ENCODE results near the gene CA14.
"Not testable (repeated sequence)": the region's sequence is repeated elsewhere in the genome, so short reads cannot be mapped to it uniquely, and the experiment has no call there.

Gene CA14

DNA sequence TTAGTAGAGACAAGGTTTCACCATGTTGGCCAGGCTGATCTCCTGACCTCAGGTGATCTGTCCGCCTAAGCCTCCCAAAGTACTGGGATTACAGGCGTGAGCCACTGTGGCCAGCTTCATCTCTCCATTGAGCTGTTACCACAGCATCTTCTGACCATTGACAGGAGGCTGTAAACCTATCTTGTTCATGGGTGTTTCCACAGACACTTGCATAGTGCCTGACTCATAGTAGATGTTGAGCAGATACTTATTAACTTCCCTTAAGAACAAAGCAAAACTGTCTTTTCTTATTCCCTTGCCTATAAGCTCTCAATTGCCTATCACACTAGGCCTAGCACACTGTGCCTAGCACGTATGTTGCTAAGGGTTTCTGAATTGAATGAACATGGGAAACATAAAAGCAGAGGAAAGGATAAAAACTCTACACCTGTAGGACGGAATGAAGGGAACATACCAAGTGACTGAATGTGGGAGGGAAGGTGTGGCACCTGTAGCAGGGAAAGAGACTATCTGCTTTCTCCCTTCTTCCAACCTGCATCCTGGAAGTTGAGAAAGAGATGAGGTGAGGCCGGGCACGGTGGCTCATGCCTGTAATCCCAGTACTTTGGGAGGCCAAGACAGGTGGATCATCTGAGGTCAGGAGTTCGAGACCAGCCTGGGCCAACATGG lies 13.9 kb downstream of the CA14 start:
- in situ Hi-C loops (cut with MboI; ENCODE audit: low pct_unique_long_range_greater_than_20kb, low sequenced_read_pairs), result no loop called here

GRCh38 chr1:150273311-150273710 lies 15.7 kb downstream of the CA14 start:
- in situ Hi-C loops (cut with MboI; ENCODE audit: low pct_unique_long_range_greater_than_20kb, low sequenced_read_pairs), result no loop called here

More for the DNA sequence above, 13.9 kb downstream of the CA14 start:
- DNase-seq, result no peak

DNA sequence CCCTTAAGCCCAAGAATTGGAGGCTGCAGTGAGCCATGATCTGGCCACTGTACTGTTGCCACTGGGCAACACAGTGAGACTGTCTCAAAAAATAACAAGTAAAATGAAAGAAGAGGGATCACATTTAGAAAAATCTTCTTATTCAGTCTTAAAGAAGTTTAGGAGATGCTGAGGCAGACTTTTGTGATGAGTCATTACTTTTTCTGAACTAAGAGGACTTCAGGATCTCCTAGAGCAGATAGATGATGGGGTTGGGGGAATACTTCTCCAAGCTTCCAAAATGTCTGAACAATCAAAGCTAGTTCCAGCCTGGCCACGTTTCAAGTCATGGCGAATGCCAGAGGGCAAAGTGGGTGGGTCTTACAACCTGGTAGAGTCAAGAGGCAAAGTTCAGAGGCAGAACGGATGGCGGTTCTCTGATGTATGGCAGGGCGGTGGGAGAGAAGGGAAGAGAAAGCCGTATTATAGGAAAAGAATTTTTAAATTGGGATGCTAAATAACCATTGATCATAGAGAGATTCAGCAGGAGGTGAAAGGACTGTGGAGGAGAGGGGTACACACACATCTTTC lies 22.6 kb downstream of the CA14 start:
- in situ Hi-C loops (cut with MboI; ENCODE audit: low pct_unique_long_range_greater_than_20kb, low sequenced_read_pairs), result no loop called here
- no peak for DNase-seq

More at GRCh38 chr1:150273311-150273710, 15.7 kb downstream of the CA14 start:
- DNase-seq, result no peak

DNA sequence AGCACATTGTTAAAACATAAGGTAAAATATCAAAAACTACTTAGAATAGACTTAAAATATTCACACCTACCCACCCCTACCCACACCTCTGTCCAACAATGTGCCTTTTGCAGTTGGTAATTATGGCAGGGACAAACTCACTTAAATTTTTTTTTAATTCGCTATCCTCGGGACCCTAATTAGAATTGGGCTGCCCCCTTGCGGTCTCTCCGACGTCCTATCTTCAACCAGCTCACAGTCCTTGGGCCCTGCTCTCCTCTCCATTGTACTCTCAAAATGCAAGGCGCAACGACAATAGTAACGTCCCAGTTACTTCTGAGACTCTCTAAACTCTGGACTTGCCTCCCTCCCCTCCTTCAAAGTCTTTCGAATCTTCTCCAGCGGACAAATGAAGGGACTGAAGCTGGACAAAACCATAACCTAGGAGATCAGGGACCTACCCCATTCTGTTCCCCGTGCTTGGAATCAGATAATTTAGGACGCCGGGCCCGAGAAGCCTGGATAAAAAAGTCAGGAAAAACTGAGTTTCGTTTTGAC lies 23.7 kb downstream of the CA14 start:
- DNase-seq, result peak; percentile 75
- in situ Hi-C loops (cut with MboI; ENCODE audit: low pct_unique_long_range_greater_than_20kb, low sequenced_read_pairs), result no loop called here

DNA sequence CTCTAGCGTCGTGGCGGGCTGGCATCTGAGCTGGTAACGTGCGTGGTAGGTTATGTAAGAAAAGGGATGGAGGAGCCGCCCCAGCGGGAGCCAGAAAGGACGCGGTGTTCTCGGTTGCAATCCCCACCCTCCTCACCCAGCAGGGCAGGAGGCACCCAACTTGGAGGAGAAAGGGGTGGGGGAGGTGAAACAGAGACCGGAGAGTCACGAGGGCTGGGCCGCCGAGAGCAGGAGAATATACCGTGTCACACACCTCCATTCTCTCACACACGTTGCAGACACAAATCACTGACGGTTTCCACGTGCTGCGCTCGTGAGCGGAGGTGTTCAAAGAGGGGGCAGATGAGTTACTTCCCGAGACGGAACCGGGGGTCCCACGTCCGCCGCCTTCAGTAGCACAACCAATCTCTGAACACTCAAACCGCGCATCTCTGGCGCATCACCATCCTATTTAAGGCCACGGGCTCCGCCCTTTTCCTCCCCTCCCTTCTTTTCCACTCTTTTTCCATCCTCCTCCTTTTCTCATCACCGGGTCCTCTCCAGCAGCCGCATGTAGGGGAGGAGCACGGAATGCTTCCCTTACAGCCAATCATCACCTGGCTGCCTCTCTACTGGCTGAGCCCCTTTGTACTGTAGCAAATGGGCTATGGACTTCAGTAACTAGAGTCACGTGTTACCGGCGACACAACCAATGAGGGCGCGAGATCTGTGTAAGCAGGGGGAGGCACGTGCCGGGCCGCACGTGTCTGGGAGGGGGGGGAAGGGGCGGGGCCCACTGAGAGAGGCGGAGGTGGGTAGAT lies 24.4 kb downstream of the CA14 start, which contains the start of gene CIART:
Gene CIART (plus strand): TSS at position 797 of the 800 bp plus-strand sequence. CDS start 714 bp downstream, outside the sequence.
- in situ Hi-C loops (cut with MboI; ENCODE audit: low pct_unique_long_range_greater_than_20kb, low sequenced_read_pairs), result no loop called here
- no peak for DNase-seq

GRCh38 chr1:150282558-150282958 lies 25.0 kb downstream of the CA14 start:
- DNase-seq, result no peak
- in situ Hi-C loops (cut with MboI; ENCODE audit: low pct_unique_long_range_greater_than_20kb, low sequenced_read_pairs), result no loop called here

DNA sequence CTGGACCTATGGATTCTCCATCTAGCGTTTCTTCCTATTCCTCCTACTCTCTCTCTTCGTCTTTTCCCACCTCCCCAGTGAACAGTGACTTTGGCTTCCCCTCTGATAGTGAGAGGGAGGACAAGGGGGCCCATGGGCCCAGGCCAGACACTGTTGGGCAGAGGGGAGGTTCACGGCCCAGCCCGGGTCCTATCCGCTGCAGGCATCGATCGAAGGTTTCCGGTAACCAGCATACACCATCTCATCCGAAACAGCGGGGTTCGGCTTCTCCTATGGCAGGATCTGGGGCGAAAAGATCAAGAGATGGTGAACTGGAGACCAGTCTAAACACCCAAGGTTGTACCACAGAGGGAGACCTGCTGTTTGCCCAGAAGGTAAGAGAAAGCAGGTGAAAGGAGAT lies 25.7 kb downstream of the CA14 start:
- in situ Hi-C loops (cut with MboI; ENCODE audit: low pct_unique_long_range_greater_than_20kb, low sequenced_read_pairs), result no loop called here
- DNase-seq, result no peak

DNA sequence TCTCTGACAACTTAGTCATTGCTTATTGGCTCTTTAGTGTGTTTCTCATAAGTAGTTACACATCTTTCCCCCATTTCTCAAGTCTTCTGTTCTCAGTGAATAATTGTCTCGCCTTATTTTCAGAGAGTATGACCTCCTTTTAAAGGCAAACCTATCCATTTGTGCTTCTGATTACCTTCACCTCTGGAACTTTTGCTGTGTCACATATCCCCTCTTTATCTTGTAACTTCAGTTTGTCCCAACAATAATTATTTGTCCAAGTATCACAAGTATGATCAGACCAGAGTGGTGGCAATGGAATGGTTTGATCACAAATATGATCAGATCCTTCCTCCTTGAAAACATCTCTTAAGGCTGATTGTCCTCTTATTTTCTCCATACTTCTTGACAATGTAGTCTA lies 30.8 kb downstream of the CA14 start:
- in situ Hi-C loops (cut with MboI; ENCODE audit: low pct_unique_long_range_greater_than_20kb, low sequenced_read_pairs), result no loop called here

DNA sequence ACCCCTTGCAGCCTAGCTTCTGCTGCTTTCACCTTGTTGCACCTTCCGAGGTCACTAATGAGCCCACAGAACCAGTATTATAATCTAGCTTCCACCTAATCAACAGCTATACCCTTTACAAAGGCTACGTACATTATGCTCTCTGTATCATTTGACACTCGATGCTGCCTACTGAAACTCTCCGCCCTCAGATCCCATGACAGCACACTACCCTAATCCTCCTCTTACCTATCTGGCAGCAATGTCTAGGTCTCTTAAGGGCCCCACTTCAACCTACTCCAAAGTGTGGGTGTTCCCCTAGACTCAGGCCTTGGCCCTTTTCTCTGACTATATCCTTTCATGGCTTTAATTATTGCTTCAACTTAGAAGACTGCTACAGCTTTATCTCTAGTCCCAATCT lies 31.2 kb downstream of the CA14 start:
- in situ Hi-C loops (cut with MboI; ENCODE audit: low pct_unique_long_range_greater_than_20kb, low sequenced_read_pairs), result no loop called here

More for the DNA sequence above, 30.8 kb downstream of the CA14 start:
- no peak for DNase-seq

DNA sequence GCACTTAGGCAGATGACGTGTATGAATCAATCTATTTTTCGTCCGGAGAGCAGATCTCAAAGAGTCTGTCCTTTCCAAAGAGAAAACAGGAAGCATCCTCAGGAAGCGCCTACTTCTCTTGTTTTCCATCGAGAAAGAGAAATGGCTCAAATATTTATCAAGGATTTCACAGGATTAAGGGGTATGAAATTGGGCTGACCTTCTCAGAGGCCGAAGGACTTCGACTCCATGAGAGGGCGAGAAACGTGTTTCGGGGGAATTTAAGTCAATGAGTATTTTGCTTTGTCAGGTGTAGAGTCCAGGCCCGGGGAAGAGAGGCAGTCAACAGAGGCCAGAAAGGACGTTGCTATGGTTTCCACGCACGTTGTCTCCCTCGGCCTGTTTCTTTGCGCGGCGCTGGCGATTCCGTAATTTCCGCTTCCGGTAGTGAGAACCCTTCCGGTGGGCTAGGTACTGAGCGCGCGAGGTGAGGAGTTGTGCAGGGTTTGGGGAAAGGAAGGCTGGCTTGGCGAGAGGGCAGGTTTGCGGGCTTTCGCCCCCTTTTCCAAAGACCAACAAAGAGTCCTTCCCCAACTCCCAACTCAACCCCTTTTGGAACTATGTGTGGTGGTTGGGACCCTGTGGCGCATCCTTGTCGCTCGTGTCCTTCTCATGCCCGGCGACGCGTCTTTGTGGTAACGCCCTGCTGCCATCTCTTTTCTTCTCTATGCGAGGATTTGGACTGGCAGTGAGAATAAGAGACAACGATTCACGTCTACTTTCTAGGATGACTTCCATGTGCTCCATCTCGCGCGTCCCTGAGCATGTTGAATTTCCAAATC lies 36.1 kb downstream of the CA14 start, which contains the start of gene MRPS21:
Gene MRPS21 (plus strand): TSS at position 429 of the 821 bp plus-strand sequence. CDS start 506 bp downstream, outside the sequence.
- peak; percentile 96 for DNase-seq
- in situ Hi-C loops (cut with MboI; ENCODE audit: low pct_unique_long_range_greater_than_20kb, low sequenced_read_pairs), result no loop called here

More for the DNA sequence above, 31.2 kb downstream of the CA14 start:
- no peak for DNase-seq

DNA sequence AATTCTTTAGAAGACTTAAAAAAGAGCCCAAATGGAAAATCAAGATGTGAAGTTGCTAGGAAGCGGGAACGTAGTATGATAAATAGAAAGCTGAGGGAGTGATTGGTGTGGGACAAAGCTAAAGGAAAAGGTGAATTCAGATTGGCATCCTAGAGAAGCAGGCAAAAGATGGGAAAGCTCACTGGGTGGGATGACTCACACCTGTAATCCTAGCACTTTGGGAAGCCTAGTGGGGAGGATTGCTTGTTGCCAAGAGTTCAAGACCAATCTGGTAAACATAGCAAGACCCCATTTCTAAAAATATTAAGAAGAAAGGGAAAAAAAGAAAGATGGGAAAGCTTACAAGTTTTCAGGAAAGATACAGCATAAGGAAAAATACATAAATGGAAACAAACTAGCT lies 37.9 kb downstream of the CA14 start:
- no peak for DNase-seq

DNA sequence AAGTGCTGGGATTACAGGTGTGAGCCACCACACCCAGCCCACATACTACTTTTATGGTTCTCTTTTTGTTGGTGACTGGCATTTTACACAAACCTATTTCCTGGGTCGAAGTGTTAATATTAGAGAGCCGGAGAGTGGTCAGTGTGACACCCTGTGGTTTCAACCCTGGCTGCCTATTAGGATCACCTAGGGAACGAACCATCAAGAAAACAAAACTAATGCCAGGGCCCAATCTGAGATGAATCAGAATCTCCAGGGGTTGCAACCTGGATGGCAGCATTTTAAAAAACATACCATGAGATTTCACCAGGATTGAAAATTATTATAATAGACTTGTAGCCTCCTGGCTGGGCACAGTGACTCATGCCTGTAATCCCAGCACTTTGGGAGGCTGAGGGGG lies 42.1 kb downstream of the CA14 start:
- DNase-seq, result no peak
- in situ Hi-C loops (cut with MboI; ENCODE audit: low pct_unique_long_range_greater_than_20kb, low sequenced_read_pairs), result no loop called here

More for the DNA sequence above, 37.9 kb downstream of the CA14 start:
- in situ Hi-C loops (cut with MboI; ENCODE audit: low pct_unique_long_range_greater_than_20kb, low sequenced_read_pairs), result no loop called here

DNA sequence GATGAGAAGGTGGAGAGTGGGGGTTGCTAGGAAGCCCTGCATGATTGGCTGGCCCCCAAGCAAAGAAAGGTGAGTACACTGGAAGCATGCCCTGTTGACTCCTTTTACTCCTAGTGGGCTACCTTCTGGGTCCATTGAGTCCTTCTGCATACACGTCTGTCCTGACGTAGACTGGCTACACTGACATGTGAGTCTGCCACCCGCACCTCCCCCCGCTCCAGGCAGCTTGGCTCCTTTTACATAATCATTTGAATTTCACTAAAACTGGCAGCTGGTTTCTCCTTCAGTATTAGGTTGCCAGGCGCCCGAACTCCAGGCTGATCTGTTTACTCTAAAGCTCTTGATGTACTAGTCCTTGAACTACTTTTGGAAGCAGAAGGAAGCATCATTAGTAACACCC lies 44.8 kb downstream of the CA14 start:
- in situ Hi-C loops (cut with MboI; ENCODE audit: low pct_unique_long_range_greater_than_20kb, low sequenced_read_pairs), result no loop called here
- no peak for DNase-seq

DNA sequence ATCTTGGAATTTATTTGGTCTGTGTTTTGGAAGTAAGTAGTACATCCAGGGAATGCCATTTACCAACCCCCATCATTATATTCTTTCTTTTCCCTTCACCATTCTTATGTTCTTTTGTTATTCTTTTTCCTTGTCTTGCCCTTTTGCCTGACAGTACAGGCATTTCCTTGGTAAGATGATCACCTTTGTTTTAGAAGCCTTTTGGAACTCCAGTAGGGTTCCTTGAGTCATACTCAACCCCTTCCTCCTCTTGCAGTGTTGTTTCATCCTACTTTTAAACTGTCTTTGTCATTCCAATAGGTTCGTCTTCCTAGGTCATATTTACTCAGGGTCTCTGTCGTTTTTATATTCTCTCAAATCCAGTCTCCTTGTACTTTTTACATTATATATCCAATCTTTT lies 45.3 kb downstream of the CA14 start:
- in situ Hi-C loops (cut with MboI; ENCODE audit: low pct_unique_long_range_greater_than_20kb, low sequenced_read_pairs), result no loop called here
- DNase-seq, result no peak

DNA sequence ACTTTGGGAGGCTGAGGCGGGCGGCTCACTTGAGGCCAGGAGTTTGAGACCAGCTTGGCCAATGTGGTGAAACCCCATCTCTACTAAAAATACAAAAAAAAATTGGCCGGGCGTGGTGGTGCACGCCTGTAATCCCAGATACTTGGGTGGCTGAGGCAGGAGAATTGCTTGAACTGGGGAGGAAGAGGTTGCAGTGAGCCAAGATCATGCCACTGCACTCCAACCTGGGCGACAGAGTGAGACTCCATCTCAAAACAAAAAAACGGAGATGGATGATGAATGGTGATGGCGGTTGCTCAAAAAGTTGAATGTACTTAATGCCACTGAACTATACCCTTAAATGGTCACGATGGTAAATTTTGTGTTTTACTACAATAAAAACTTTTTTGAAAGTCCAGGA lies 51.0 kb downstream of the CA14 start:
- in situ Hi-C loops (cut with MboI; ENCODE audit: low pct_unique_long_range_greater_than_20kb, low sequenced_read_pairs); DNase-seq: not testable (repeated sequence)

DNA sequence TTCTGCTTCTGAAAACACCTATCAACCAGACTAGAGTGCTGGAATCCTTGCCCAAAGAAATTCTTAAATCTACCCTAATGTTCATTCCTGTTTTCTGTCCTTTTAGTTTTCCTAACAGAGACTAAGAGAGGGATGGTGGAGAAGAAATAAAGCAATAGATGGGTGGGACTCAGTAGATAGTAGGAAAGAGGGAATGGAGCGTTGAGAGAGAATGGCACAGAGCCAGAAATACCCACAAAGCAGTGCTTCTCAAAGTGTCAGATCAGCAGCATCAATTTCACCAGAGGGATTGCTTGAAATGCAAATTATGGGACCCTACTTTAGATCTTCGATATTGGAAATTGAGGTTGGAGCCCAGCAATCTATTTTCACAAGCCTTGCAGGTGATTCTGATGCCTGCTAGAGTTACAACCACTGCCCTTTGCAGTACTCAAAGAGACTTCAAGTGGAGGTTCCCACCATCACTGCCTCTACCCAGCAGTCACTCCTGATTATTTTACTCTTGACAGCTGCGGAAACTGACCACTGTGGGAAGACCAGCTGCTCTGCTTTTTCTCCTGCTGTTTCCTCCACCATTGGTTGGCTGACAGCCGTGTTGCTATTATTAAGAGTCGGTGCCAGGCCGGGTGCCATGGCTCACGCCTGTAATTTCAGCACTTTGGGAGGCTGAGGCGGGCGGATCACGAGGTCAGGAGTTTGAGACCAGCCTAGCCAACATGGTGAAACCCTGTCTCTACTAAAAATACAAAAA lies 52.4 kb downstream of the CA14 start:
- DNase-seq, result no peak
- in situ Hi-C loops (cut with MboI; ENCODE audit: low pct_unique_long_range_greater_than_20kb, low sequenced_read_pairs), result no loop called here

DNA sequence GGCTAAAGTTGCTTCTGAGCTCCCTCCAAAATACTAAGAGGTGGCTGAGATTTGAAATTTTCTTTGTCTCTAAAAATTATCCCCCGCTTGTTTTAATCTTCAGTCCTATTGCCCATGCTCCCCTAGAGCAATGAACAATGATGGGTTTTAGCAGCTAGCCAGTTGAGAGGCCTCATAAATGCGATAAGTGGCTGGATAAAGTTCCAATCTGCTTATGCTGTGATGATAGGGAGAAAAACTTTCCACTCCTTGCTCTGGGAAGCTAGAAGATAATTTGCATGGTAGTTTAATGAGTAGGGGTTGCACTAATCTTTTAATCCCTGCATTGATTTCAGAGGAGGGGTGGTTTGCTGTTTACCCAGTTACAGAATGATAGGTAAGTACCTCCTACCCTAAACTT lies 54.2 kb downstream of the CA14 start:
- DNase-seq, result no peak
- in situ Hi-C loops (cut with MboI; ENCODE audit: low pct_unique_long_range_greater_than_20kb, low sequenced_read_pairs), result no loop called here

Data from KBM-7 (cell line).